HG03135 (cell line): ENCODE results near the gene RCN1.
"Not testable (repeated sequence)": the region's sequence is repeated elsewhere in the genome, so short reads cannot be mapped to it uniquely, and the experiment has no call there.

Source experiments
- ATAC-seq: cut with Tn5 transposase; IDR thresholded peaks from one replicate; pipeline ENCODE4 v1.9.1; 2021; ENCODE audit warnings: mild to moderate bottlenecking, moderate library complexity; ENCODE audit not compliant: unreplicated experiment

The RCN1 gene

GRCh38 chr11:32073644-32074026, 17.2 kb upstream of the RCN1 start:
- ATAC-seq, result no peak

- no peak for ATAC-seq
Observed at GRCh38 chr11:32079553-32079952, 11.3 kb upstream of the RCN1 start.

GRCh38 chr11:32080361-32080980, 10.4 kb upstream of the RCN1 start:
- ATAC-seq, result no peak

- peak; percentile 70 for ATAC-seq
Observed at GRCh38 chr11:32081129-32081641, 9.7 kb upstream of the RCN1 start.

- ATAC-seq, result no peak
Observed at GRCh38 chr11:32081901-32082300, 9.0 kb upstream of the RCN1 start.

GRCh38 chr11:32082346-32082986, 8.4 kb upstream of the RCN1 start:
- ATAC-seq, result no peak

- ATAC-seq, result no peak
Observed at GRCh38 chr11:32087597-32087996, 3.3 kb upstream of the RCN1 start.

GRCh38 chr11:32088117-32088941, 2.5 kb upstream of the RCN1 start:
- ATAC-seq, result no peak

- no peak for ATAC-seq
Observed at GRCh38 chr11:32092581-32093170, 1.8 kb downstream of the RCN1 start.

- ATAC-seq, result no peak
Observed at GRCh38 chr11:32094923-32095322, 4.0 kb downstream of the RCN1 start.

- ATAC-seq, result no peak
Observed at GRCh38 chr11:32098142-32098903, 7.4 kb downstream of the RCN1 start.

GRCh38 chr11:32099516-32099915, 8.6 kb downstream of the RCN1 start:
- no peak for ATAC-seq

- ATAC-seq, result no peak
Observed at GRCh38 chr11:32100495-32100894, 9.6 kb downstream of the RCN1 start.

GRCh38 chr11:32101791-32102190, 10.9 kb downstream of the RCN1 start:
- ATAC-seq, result no peak

- not testable (repeated sequence) for ATAC-seq
Observed at GRCh38 chr11:32103121-32103719, 12.3 kb downstream of the RCN1 start.

- no peak for ATAC-seq
Observed at GRCh38 chr11:32103941-32104340, 13.1 kb downstream of the RCN1 start.

- ATAC-seq, result peak; percentile 68
Observed at GRCh38 chr11:32105871-32106560, 15.1 kb downstream of the RCN1 start.

GRCh38 chr11:32107647-32108046, 16.8 kb downstream of the RCN1 start:
- no peak for ATAC-seq

- ATAC-seq, result no peak
Observed at GRCh38 chr11:32108576-32108975, 17.7 kb downstream of the RCN1 start.

GRCh38 chr11:32109138-32109537, 18.3 kb downstream of the RCN1 start:
- no peak for ATAC-seq
